Erythroblast (primary cell): ENCODE data around the gene PLXNA2.
A peak's percentile ranks its signal among the peaks of the same experiment; 100 is the strongest.

Experiments used
- DNase-seq, 2 experiments: peaks; one replicate each; lab custom pipeline; 2025; lab: John Stamatoyannopoulos, UW
- GATA1 ChIP-seq: IDR thresholded peaks from 2 replicates; pipeline ENCODE4 v1.6.1; 2011; ENCODE audit warnings: low read depth, mild to moderate bottlenecking, control low read depth, low read length, moderate library complexity
- POLR2A ChIP-seq: IDR thresholded peaks from 2 replicates; pipeline ENCODE4 v1.6.1; 2011; ENCODE audit warnings: mild to moderate bottlenecking, low read length

PLXNA2 gene

GRCh38 chr1:208205216-208206013, 38.8 kb downstream of the PLXNA2 start:
- TF ChIP-seq POLR2A (no peak), GATA1 (no peak)
- no peak for DNase-seq

GRCh38 chr1:208204779-208205178, 39.4 kb downstream of the PLXNA2 start:
- no peak for TF ChIP-seq POLR2A
- DNase-seq = no peak

DNA sequence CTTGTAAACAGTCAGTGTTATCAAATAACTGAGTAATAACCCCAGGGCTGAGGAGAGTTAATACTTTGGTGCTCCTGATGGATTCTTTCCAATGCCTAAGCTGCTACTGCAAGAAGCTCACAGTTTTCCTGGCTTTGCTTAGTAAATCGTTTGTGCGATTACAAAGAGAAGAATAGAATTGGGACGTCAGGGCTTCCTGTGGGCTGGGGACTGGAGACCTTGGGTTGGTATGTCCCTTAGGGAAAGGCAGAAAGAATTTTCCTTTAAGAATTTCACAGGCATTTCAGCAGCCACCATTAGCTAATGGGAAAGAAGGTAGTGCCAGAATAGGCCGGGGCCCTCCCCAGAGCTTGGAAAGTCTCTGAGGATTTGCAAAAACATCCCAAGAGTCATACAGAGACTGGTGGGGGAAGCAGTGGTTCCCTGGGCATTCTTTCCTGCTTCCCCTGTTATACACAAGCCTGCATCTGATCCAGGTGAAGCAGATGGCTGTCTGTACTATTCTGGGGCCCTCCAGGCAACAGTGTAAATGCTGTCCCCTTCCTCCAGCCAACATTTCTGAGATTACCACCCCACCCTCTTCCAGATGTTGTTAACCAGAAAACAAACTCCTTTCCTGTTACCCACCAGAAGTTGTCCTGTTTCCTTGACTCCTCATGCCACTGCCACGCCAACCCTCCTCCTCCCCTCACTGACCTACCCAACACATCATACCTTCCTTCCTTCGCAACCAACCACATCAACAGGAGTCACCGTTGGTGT, 40.2 kb downstream of the PLXNA2 start:
- DNase-seq = no peak
- no peak for TF ChIP-seq GATA1

DNA sequence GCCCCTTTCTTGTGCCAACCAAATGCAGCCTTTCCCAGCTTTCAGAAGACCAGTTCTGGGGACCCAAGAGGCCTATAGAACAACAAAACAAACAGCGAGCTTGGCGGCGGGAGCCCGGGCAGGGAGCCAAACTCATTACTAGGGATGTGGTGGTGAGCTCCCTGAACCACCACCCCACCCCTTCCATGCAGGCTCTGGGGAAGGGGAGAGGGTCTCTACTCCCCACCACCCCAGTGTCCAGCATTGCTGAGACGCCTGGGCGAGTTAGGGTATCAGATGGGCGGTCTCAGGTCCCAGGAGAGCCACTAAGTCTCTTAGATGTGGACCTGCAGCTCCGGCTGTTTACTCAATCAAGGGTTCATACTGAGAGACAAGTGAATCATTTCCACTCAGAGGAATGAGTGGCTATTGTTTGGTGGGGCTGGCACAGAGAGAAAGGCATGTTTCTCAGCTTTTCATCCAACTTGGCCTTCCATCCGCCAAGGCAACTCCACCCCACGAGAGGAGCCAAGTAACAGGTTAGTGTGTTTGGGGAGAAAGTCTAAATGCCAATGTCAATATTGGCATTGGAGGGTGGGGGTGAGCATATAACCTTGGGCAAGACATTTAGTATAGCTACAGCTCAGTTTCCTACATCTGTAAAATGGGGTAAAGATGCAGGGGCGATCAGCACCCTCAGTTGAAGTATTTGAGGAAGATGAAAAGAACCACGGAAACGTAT, 40.9 kb downstream of the PLXNA2 start:
- DNase-seq = no peak
- TF ChIP-seq POLR2A = no peak
- TF ChIP-seq GATA1 = no peak

DNA sequence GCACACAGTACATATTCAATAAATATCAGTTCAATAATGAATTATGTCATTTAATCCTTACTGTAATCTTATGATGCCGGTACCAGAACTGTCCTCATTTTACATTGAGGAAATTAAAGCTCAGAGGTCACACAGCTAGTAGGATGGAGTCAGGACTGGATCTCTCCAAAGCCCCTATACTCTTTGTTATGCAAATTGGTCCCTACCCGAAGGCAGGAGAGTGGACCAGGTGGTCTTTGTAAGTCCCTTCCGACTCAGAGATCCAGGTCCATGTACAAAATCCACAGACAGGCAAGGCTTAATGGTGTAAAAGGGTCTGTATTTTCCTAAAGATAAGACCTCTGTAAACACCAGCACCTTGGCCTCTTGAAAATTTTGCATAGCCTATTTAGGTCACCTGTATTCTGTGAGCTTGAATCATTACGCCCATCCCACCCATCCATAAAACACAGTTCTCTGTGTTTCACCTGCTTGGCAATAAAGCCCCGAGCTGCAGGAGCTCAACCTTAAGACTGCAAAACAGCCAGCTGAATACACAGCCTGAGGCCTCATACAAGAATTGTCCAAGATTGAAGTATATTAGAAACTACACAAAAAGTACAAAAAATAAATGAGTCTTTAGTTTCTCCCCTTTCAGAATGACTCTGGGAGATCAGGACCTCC, 41.7 kb downstream of the PLXNA2 start:
- TF ChIP-seq GATA1 (no peak), POLR2A (no peak)
- no peak for DNase-seq

- TF ChIP-seq GATA1 (no peak), POLR2A (no peak)
- peak in 1 of 2 experiments; percentile 16 for DNase-seq
These were observed 43.0 kb downstream of the PLXNA2 start for GRCh38 chr1:208201229-208201628.

GRCh38 chr1:208200116-208200515, 44.1 kb downstream of the PLXNA2 start:
- TF ChIP-seq POLR2A (no peak), GATA1 (no peak)
- DNase-seq = no peak

DNA sequence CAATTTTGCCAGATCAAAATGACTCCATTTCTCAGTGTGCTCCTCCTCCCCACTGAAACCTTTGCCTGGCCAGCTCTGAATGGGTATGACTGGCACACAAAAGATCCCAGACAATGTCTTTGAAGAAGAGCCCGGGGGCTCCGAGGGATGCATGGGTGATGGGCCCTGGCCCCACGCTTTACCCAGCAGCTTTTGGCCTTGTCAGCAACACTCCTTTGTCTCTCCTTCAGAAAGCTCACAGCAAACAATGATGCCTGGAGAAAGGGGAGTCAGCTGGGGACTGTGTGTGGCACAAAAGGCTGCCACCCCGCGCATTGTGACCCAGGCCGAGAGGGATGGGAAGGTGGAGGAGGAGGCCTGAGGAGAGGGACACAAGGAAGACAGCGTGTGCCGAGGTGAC, 45.9 kb downstream of the PLXNA2 start:
- no peak for DNase-seq
- no peak for TF ChIP-seq POLR2A
- no peak for TF ChIP-seq GATA1

GRCh38 chr1:208194944-208195343, 49.2 kb downstream of the PLXNA2 start:
- no peak for TF ChIP-seq GATA1
- no peak for TF ChIP-seq POLR2A
- no peak for DNase-seq

DNA sequence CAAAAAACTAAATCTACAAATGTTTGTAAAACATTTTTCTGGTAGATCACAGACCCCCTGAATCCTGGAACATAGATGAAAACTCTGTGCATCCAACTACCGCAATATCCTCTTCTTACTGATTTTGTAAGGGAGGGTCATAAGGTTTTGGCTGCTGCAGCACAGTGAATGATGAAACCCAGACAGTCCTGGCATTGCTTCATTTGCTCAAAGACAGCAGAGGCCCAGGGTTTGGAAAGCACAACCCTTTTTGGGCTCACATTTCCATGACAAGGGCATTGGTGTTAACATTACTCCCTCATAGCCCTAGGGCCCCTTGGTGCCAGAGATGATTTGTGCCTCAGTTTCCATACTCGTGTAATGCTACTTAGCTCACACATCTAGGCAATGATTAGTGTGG, 51.2 kb downstream of the PLXNA2 start:
- TF ChIP-seq POLR2A (no peak), GATA1 (no peak)
- no peak for DNase-seq

DNA sequence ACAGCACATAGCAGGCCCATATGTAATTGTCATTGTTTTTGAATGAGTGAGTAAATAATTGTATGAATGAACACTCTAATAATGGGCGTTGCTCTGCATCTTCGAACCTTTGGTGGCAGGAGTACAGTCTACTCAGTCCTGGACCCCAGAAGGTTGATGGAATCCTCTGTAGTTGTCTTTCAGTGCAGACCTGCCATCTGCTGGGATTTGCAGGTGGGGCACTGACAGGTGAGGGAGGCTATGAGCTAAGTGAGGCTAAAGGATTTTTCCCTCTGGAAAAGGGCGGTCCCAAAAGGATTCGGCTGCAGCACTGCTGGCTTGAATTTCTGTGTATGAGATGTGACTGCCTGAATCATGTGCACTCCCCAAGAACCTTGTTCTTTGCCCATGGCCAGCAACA, 53.4 kb downstream of the PLXNA2 start:
- TF ChIP-seq GATA1 = no peak
- no peak for TF ChIP-seq POLR2A
- DNase-seq = no peak

DNA sequence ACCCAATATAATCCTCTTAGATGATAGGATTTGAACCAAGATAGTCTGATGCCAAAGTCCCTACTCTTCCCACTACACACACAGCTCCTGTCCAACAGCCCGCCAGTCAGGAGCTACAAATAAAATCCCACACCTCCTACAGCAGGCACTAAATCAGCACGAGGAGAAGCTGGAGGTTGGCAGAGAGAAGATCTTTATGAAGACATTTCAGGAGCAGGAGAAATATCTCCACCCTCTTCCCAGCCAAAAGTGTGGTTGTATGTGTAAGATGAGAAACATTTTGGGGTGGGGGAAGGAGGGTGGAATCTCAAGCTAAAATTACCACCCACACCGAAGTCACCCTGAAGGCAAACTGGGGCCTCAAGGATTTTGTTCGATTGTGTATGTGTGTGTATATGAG, 54.5 kb downstream of the PLXNA2 start:
- TF ChIP-seq POLR2A = no peak
- no peak for TF ChIP-seq GATA1
- DNase-seq = no peak

DNA sequence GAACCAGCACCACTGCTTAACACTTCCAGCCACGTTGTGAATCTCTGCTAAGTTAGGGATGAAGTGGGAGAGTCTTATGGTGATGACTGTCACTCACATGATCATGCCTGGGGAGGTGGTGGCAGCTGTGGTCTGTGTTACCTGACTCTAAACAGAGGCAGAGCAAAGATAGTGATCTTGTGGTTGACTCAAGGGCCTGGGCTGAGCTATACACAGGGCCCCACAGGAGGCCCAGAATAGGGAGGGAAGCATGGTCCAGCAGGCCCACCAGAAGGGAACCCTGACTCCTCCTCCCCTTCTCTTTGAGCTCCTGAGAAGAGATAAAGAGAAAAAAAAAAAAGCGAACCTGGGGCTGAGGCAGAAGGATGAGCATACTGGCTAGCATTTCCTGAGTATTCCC, 55.0 kb downstream of the PLXNA2 start:
- DNase-seq = peak; percentile 18 to 35
- TF ChIP-seq GATA1 = no peak
- no peak for TF ChIP-seq POLR2A
